ENCODE data around the gene ARSG. TPM values are rescaled to one million over a fixed set of nuclear protein-coding genes. Genes with fewer than 3 reads are reported as not detected.
"Not testable (repeated sequence)": the region's sequence is repeated elsewhere in the genome, so short reads cannot be mapped to it uniquely, and the experiment has no call there.

ARSG gene
- total RNA-seq, 1 donor from 2014 or later: 6.2 TPM

- Mint-ChIP-seq H3K27ac (ENCODE audit: unreplicated experiment) (no peak overlapping the region), H3K36me3 (ENCODE audit: low read depth) (peaks cover 3% of the 10 kb centered on the region), H3K4me3 (no peak overlapping the region), H3K9me3 (peaks cover 13% of the 10 kb centered on the region), H3K27me3 (ENCODE audit: low read depth) (no peaks in the 10 kb centered on the region), H3K4me1 (peaks cover 6% of the 10 kb centered on the region)
- DNase-seq (ENCODE audit: low read depth, low spot score): no peak
- TF ChIP-seq CTCF (conservative IDR thresholded peaks at IDR 0.05): no peak
Measured at GRCh38 chr17:68401288-68401687, 110.0 kb downstream of the ARSG start.

- Mint-ChIP-seq H3K36me3 (ENCODE audit: low read depth) (peaks cover 7% of the 10 kb centered on the region), H3K27ac (ENCODE audit: unreplicated experiment) (no peak overlapping the region), H3K4me1 (peaks cover 6% of the 10 kb centered on the region), H3K9me3 (peaks cover 22% of the 10 kb centered on the region), H3K4me3 (no peak overlapping the region), H3K27me3 (ENCODE audit: low read depth) (no peaks in the 10 kb centered on the region)
- TF ChIP-seq CTCF (conservative IDR thresholded peaks at IDR 0.05): no peak
- no peak for DNase-seq (ENCODE audit: low read depth, low spot score)
Measured at GRCh38 chr17:68403122-68403521, 111.8 kb downstream of the ARSG start.

- H3K4me3 Mint-ChIP-seq; H3K36me3 Mint-ChIP-seq (ENCODE audit: low read depth); H3K27me3 Mint-ChIP-seq (ENCODE audit: low read depth); H3K4me1 Mint-ChIP-seq; DNase-seq (ENCODE audit: low read depth, low spot score); H3K27ac Mint-ChIP-seq (ENCODE audit: unreplicated experiment): not testable (repeated sequence)
- H3K9me3 Mint-ChIP-seq: peaks cover 22% of the 10 kb centered on the region
Measured at GRCh38 chr17:68403837-68404236, 112.5 kb downstream of the ARSG start.

DNA sequence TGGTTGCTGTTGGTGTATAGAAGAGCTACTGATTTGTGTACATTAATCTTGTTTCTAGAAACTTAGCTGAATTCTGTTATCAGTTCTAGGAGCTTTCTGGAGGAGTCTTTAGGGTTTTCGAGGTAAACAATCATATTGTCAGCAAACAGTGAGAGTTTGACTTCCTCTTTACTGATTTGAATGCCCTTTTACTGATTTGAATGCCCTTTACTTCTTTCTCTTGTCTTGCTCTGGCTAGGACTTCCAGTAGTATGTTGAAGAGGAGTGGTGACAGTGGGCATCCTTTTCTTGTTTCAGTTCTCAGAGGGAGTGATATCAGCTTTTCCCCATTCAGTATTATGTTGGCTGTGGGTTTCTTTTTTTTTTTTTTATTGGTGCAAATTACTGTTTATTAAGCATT lies 116.4 kb downstream of the ARSG start:
- H3K4me3 Mint-ChIP-seq; H3K27ac Mint-ChIP-seq (ENCODE audit: unreplicated experiment); H3K4me1 Mint-ChIP-seq; H3K36me3 Mint-ChIP-seq (ENCODE audit: low read depth); DNase-seq (ENCODE audit: low read depth, low spot score); H3K27me3 Mint-ChIP-seq (ENCODE audit: low read depth): not testable (repeated sequence)
- peaks cover 22% of the 10 kb centered on the region for H3K9me3 Mint-ChIP-seq

DNA sequence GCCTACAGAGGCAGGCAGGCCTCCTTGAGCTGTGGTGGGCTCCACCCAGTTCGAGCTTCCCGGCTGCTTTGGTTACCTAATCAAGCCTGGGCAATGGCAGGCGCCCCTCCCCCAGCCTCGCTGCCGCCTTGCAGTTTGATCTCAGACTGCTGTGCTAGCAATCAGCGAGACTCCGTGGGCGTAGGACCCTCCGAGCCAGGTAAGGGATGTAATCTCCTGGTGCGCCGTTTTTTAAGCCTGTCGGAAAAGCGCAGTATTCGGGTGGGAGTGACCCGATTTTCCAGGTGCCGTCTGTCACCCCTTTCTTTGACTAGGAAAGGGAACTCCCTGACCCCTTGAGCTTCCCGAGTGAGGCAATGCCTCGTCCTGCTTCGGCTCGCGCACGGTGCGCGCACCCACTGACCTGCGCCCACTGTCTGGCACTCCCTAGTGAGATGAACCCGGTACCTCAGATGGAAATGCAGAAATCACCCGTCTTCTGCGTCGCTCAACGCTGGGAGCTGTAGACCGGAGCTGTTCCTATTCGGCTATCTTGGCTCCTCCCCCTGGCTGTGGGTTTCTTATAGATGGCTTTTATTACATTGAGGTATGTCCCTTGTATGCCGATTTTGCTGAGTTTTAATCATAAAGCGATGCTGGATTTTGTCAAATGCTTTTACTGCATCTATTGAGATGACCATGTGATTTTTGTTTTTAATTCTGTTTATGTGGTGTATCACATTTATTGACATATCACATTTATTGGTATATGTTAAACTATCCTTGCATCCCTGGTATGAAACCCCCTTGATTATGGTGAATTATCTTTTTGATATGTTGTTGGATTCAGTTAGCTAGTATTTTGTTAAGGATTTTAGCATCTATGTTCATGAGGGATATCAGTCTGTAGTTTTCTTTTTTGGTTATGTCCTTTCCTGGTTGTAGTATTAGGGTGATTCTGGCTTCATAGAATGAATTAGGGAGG lies 122.6 kb downstream of the ARSG start:
- Mint-ChIP-seq H3K4me1 (peaks cover 14% of the 10 kb centered on the region), H3K4me3 (peak overlapping the region; percentile 97), H3K36me3 (ENCODE audit: low read depth) (peaks cover 18% of the 10 kb centered on the region), H3K27ac (ENCODE audit: unreplicated experiment) (peak overlapping the region; percentile 97)
- not testable (repeated sequence) for H3K27me3 Mint-ChIP-seq (ENCODE audit: low read depth); DNase-seq (ENCODE audit: low read depth, low spot score); H3K9me3 Mint-ChIP-seq

DNA sequence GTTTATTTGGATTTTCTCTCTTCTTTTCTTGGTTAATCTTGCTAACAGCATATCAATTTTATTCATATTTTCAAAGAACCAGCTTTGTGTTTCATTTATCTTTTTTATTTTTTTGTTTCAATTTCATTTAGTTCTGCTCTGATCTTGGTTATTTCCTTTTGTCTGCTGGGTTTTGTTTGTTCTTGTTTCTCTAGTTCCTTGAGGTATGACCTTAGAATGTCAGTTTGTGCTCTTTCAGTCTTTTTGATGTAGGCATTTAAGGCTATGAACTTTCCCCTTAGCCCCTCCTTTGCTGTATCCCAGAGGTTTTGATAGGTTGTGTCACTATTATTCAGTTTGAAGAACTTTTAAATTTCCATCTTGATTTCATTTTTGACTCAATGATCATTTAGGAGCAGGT lies 123.6 kb downstream of the ARSG start:
- Mint-ChIP-seq H3K4me3 (peak overlapping the region; percentile 97), H3K36me3 (ENCODE audit: low read depth) (peaks cover 18% of the 10 kb centered on the region), H3K4me1 (peaks cover 14% of the 10 kb centered on the region)
- H3K9me3 Mint-ChIP-seq; H3K27me3 Mint-ChIP-seq (ENCODE audit: low read depth); H3K27ac Mint-ChIP-seq (ENCODE audit: unreplicated experiment); DNase-seq (ENCODE audit: low read depth, low spot score): not testable (repeated sequence)

DNA sequence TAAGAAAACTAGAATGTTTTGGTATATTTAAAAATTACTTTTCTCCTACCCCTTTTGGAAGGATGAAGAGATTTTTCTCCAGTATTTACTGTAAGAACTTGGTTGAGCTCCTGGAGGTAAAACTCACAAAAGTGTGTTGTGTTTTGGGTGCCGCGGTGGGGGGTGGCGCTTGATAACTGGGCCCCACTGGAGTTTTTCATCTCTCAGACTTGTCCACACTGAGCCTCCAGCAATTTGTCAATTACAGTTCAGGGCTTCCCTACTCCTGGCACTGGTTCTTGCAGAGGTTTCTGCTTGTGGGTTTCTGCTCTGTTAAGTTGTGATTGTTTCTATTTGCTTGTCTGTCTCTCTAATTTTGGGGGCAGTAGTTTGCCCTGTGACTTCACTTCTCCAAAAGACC lies 126.0 kb downstream of the ARSG start:
- Mint-ChIP-seq H3K4me1 (peaks cover 14% of the 10 kb centered on the region), H3K36me3 (ENCODE audit: low read depth) (peaks cover 27% of the 10 kb centered on the region), H3K27me3 (ENCODE audit: low read depth) (no peaks in the 10 kb centered on the region), H3K4me3 (no peak overlapping the region), H3K9me3 (peaks cover 7% of the 10 kb centered on the region), H3K27ac (ENCODE audit: unreplicated experiment) (no peak overlapping the region)
- TF ChIP-seq CTCF (conservative IDR thresholded peaks at IDR 0.05): no peak
- no peak for DNase-seq (ENCODE audit: low read depth, low spot score)

Data from neural crest cell (in vitro differentiated cells).